ENCODE results near the gene PRKCZ. TPM values are rescaled to one million over a fixed set of nuclear protein-coding genes. Genes with fewer than 3 reads are reported as not detected.

PRKCZ gene
- total and polyA plus RNA-seq, 2 of the 4 experiments (the other 2 are of a cell fraction): 2.0 to 3.5 TPM

GRCh38 chr1:2124446-2125198 lies 74.4 kb downstream of the PRKCZ start:
- Histone ChIP-seq H3K4me3 (ENCODE audit: insufficient read depth, low read depth, low read length) (no peak overlapping the region), H4K20me1 (ENCODE audit: insufficient read depth, low read length) (no peaks in the 10 kb centered on the region), H3K4ac (ENCODE audit: low read depth, low read length) (no peak overlapping the region), H4K91ac (ENCODE audit: insufficient read depth, low read depth, low read length) (no peak overlapping the region), H3K79me1 (ENCODE audit: low read depth in 1 of 2, low read length in 2 of 2) (no peaks in the 10 kb centered on the region), H3K9me3 (ENCODE audit: control insufficient read depth, insufficient read depth, low read length) (peaks cover 2% of the 10 kb centered on the region; the same call in 1 of the 2 replicates), H2BK20ac (ENCODE audit: low read depth, low read length) (no peak overlapping the region), H3K18ac (ENCODE audit: low read depth, low read length) (no peak overlapping the region), H3K36me3 (ENCODE audit: control insufficient read depth, insufficient read depth, low read length) (no peaks in the 10 kb centered on the region), H2BK5ac (ENCODE audit: low read depth, low read length, poor library complexity, severe bottlenecking) (no peak overlapping the region), H2BK120ac (ENCODE audit: low read depth, low read length) (no peak overlapping the region), H3K27me3 (ENCODE audit: control insufficient read depth, insufficient read depth, low read length) (no peaks in the 10 kb centered on the region; the same call in 1 of the 2 replicates), H3K4me2 (ENCODE audit: low read depth, low read length) (no peak overlapping the region), H2AFZ (replicated peaks; ENCODE audit: low read length, poor library complexity) (no peak overlapping the region), H3K9me1 (ENCODE audit: insufficient read depth, low read length) (no peaks in the 10 kb centered on the region), H2AK5ac (ENCODE audit: low read depth, low read length) (no peak overlapping the region), H3K9ac (ENCODE audit: low read depth, low read length) (no peak overlapping the region), H3K27ac (ENCODE audit: insufficient read depth, low read length) (no peak overlapping the region), H4K8ac (ENCODE audit: low read depth in 2 of 2, low read length in 2 of 2) (no peak overlapping the region), H4K5ac (ENCODE audit: low read depth, low read length) (no peak overlapping the region), H3K56ac (ENCODE audit: extremely low read depth, insufficient read depth, low read length) (no peak overlapping the region), H2AK9ac (replicated peaks; ENCODE audit: low read depth, low read length, poor library complexity) (no peak overlapping the region), H2BK15ac (ENCODE audit: low read depth, low read length) (no peak overlapping the region), H3K4me1 (ENCODE audit: control insufficient read depth, insufficient read depth, low read length) (no peaks in the 10 kb centered on the region), H3K14ac (replicated peaks; ENCODE audit: low read depth, low read length) (no peak overlapping the region), H3K23ac (ENCODE audit: low read depth, low read length) (no peak overlapping the region)
- no peak for TF ChIP-seq RFX5 (IDR thresholded peaks at IDR 0.05; ENCODE audit: low read depth, low read length)
- no peak for TF ChIP-seq FOS (IDR thresholded peaks at IDR 0.05; ENCODE audit: low read depth, low read length)
- TF ChIP-seq, protein P1, sequence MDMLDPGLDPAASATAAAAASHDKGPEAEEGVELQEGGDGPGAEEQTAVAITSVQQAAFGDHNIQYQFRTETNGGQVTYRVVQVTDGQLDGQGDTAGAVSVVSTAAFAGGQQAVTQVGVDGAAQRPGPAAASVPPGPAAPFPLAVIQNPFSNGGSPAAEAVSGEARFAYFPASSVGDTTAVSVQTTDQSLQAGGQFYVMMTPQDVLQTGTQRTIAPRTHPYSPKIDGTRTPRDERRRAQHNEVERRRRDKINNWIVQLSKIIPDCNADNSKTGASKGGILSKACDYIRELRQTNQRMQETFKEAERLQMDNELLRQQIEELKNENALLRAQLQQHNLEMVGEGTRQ (IDR thresholded peaks at IDR 0.05; ENCODE audit: low read depth, low read length): no peak
- TF ChIP-seq MAZ (IDR thresholded peaks at IDR 0.05; ENCODE audit: borderline replicate concordance, low read depth, low read length): no peak
- TF ChIP-seq POLR2A (IDR thresholded peaks at IDR 0.05; ENCODE audit: low read depth, low read length): no peak
- TF ChIP-seq BHLHE40 (IDR thresholded peaks at IDR 0.05; ENCODE audit: low read depth, low read length): no peak
- no peak for TF ChIP-seq CEBPB (IDR thresholded peaks at IDR 0.05; ENCODE audit: low read depth, low read length)
- no peak for TF ChIP-seq MAFK (IDR thresholded peaks at IDR 0.05; ENCODE audit: low read depth, low read length)
- no peak for TF ChIP-seq RAD21 (IDR thresholded peaks at IDR 0.05; ENCODE audit: low read length)
- ChIA-PET POLR2A (ENCODE audit: unreplicated experiment) (no interaction called here), CTCF (no interaction called here)
- 91% methylated on average over 24 of the region's 31 CpGs; no CpG with 5 or more reads in 1 of the 2 experiments for WGBS, 2 experiments (ENCODE audit: extremely low coverage in 2 of 2, insufficient read length in 1 of 2)
- in situ Hi-C loops (cut with MboI; ENCODE audit: low sequenced_read_pairs) (no loop called here), dilution Hi-C loops (cut with HindIII; ENCODE audit: low sequenced_read_pairs, unreplicated experiment) (no loop called here), intact Hi-C loops (cut with micrococcal nuclease) (no loop called here)
- ATAC-seq (ENCODE audit: low read depth): no peak
- no TSS peak for BruUV-seq (replicated peaks)
- DNase-seq: no peak
